GM19463 (cell line): ENCODE data around the gene SIRT1.
"Not testable (repeated sequence)": the region's sequence is repeated elsewhere in the genome, so short reads cannot be mapped to it uniquely, and the experiment has no call there.

Source experiments
- ATAC-seq: cut with Tn5 transposase; IDR thresholded peaks from one replicate; pipeline ENCODE4 v1.9.1; 2021; ENCODE audit warnings: mild to moderate bottlenecking, moderate library complexity; ENCODE audit not compliant: unreplicated experiment

The SIRT1 gene

DNA sequence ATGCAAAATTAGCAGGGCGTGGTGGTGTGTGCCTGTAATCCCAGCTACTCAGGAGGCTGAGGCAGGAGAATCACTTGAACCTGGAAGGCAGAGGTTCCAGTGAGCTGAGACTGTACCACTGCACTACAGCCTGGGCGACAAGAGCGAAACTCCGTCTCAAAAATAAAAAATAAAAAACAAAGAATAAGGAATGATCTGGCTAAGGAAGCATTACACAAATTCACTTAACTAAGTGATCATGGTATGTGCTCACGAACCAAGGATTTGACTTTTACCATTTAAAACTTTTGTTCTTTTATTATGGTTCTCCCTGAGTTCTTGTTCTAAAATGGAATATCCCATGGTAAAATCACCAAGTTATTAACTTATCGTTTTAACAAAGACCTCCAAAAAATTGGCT lies 71.2 kb downstream of the SIRT1 start:
- ATAC-seq = no peak

GRCh38 chr10:67959839-67960476 lies 75.5 kb downstream of the SIRT1 start:
- no peak for ATAC-seq

DNA sequence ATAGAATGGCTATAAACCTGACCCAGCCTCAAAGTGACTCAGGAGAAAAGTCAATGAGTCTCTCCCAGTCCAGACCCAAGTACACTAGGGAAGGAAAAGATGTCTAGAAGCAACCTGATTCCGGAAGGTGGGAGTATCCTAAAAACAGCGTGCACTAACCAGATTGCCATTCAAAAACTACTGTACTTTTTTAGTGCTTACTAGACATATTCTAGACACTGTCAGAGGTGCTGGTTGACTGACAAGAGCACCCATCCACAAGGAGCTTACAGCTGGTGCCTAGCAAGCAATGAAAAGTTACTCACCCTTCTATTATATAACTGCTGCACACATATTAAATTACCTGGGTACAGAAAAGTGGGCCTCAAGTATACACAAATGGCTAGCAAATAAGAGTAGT lies 81.0 kb downstream of the SIRT1 start:
- no peak for ATAC-seq

DNA sequence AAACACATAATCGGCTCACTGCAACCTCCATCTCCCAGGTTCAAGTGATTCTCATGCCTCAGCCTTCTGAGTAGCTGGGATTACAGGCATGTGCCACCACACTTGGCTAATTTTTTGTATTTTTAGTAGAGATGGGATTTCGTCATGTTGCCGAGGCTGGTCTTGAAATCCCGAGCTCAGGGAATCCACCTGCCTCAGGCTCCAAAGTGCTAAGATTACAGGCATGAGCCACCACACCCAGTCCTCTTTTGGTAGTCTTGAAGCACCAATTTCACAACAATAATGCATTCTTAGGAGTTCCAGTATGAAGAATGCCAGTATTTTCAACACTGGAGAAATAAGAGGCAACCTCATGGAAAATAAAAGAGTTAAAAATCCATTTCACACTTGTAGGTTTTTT lies 81.6 kb downstream of the SIRT1 start:
- not testable (repeated sequence) for ATAC-seq
